ENCODE data around the gene TMEM63C.

DNA sequence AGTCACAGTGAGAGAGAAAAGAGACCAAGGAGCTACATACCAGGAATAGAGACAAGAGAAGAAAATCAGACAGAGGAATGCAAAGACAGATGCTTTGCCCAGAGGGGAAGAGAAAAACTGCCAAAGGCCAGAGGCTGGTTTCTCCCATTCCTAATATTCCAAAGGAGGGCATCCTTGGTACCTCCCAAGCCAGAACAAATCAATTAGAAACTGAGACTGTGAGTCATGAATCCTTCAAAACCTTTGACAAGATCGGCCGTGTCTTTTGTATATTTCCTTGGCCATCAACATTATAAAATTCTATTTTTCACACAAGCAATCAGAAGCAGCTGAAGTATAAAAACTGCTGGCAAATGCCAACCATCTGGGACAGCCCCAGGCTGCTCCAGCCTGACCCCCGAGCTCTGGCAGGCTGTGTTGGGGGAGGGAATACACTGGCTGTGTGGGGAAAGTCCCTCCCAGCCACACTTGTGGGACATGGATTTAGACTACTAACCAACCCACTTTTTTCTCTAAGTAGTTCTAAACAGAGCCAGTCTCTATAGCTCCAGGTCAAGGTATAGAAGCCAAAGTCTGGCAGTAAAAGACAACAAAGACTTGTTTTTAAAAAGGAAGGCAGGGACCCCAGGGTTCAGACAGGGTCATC, 125.4 kb downstream of the TMEM63C start:
- TF ChIP-seq, protein P1, sequence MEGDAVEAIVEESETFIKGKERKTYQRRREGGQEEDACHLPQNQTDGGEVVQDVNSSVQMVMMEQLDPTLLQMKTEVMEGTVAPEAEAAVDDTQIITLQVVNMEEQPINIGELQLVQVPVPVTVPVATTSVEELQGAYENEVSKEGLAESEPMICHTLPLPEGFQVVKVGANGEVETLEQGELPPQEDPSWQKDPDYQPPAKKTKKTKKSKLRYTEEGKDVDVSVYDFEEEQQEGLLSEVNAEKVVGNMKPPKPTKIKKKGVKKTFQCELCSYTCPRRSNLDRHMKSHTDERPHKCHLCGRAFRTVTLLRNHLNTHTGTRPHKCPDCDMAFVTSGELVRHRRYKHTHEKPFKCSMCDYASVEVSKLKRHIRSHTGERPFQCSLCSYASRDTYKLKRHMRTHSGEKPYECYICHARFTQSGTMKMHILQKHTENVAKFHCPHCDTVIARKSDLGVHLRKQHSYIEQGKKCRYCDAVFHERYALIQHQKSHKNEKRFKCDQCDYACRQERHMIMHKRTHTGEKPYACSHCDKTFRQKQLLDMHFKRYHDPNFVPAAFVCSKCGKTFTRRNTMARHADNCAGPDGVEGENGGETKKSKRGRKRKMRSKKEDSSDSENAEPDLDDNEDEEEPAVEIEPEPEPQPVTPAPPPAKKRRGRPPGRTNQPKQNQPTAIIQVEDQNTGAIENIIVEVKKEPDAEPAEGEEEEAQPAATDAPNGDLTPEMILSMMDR (conservative IDR thresholded peaks at IDR 0.05; ENCODE audit: low read depth, low read length) = no peak
- no peak for TF ChIP-seq EZH2 (IDR thresholded peaks at IDR 0.05; ENCODE audit: borderline replicate concordance, low read depth, low read length, poor library complexity, severe bottlenecking)

Measured in A673 (cell line).